Memory B cell (primary cell): ENCODE data around the gene PRM2.
A peak's percentile ranks its signal among the peaks of the same experiment; 100 is the strongest.

Source experiments
- ATAC-seq: fragments of 150-1000 bp; cut with Tn5 transposase; 2 replicates; pipeline ENCODE4 v1.10.0; 2021; ENCODE audit warnings: low read depth, mild to moderate bottlenecking, moderate library complexity
- DNase-seq, 2 donors: peaks; one replicate each; pipeline ENCODE4 v3.0.0; 2022; ENCODE audit warnings: low spot score in 2 of 2
- H3K27ac Mint-ChIP-seq: one replicate; pipeline ENCODE4 v1.8.0; 2022; ENCODE audit warnings: mild to moderate bottlenecking, moderate library complexity, mixed read lengths
- H3K27me3 Mint-ChIP-seq: one replicate; pipeline ENCODE4 v1.8.0; 2022; ENCODE audit warnings: mixed read lengths
- H3K36me3 Mint-ChIP-seq: one replicate; pipeline ENCODE4 v1.8.0; 2022; ENCODE audit warnings: mild to moderate bottlenecking, mixed read lengths
- H3K4me1 Mint-ChIP-seq: one replicate; pipeline ENCODE4 v1.8.0; 2022; ENCODE audit warnings: mixed read lengths
- H3K4me3 Mint-ChIP-seq: one replicate; pipeline ENCODE4 v1.8.0; 2022; ENCODE audit warnings: mild to moderate bottlenecking, moderate library complexity, mixed read lengths
- H3K9me3 Mint-ChIP-seq: one replicate; pipeline ENCODE4 v1.8.0; 2022; ENCODE audit warnings: mixed read lengths

Gene PRM2

DNA sequence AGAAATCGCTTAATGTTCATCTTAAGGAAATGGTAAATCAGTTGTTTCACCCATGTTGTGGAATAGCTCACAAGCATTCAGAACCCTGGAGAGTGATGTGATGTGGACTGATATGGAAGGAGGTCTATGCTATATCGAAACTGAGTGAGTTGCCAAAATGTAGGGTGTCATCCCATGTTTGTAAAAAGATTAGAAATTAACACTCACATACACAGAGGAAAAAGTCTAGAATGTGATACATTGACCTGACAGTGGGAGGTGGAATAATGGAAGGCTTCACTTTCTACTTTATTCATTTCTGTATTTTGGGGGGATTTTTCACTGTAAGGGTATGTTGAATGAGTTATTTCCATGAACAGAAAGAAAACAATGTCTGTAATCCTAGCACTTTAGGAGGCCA, 9.6 kb upstream of the PRM2 start:
- H3K4me3 Mint-ChIP-seq: no peak overlapping the region
- no peak overlapping the region for H3K27ac Mint-ChIP-seq
- no peaks in the 10 kb centered on the region for H3K36me3 Mint-ChIP-seq
- DNase-seq (no peak), ATAC-seq (no peak)
- H3K4me1 Mint-ChIP-seq: peaks cover 21% of the 10 kb centered on the region
- H3K27me3 Mint-ChIP-seq: peaks cover 3% of the 10 kb centered on the region
- no peaks in the 10 kb centered on the region for H3K9me3 Mint-ChIP-seq

DNA sequence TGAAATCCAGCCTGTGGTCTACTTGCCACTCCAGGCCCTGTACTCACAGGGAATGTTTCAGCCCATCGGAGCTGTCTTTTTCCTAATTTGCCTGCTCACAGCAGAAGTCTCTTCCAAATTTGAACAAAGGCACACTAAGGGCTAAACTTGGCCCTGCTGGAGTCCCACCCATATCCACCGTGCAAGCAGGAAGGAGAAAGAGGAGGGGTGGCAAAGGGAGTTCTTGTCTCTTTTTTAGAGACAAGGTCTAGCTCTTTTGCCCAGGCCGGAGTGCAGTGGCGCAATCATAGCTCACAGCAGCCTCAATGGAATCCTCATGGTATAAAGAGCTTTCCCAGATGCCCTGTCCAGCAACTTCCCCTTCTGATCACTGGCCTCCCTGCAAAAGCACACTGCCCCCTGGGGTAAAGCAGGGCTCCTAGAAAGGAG, 7.6 kb upstream of the PRM2 start:
- DNase-seq (no peak), ATAC-seq (no peak)
- Mint-ChIP-seq H3K27me3 (no peaks in the 10 kb centered on the region), H3K4me3 (no peak overlapping the region), H3K9me3 (no peaks in the 10 kb centered on the region), H3K27ac (no peak overlapping the region), H3K4me1 (peaks cover 22% of the 10 kb centered on the region), H3K36me3 (no peaks in the 10 kb centered on the region)

DNA sequence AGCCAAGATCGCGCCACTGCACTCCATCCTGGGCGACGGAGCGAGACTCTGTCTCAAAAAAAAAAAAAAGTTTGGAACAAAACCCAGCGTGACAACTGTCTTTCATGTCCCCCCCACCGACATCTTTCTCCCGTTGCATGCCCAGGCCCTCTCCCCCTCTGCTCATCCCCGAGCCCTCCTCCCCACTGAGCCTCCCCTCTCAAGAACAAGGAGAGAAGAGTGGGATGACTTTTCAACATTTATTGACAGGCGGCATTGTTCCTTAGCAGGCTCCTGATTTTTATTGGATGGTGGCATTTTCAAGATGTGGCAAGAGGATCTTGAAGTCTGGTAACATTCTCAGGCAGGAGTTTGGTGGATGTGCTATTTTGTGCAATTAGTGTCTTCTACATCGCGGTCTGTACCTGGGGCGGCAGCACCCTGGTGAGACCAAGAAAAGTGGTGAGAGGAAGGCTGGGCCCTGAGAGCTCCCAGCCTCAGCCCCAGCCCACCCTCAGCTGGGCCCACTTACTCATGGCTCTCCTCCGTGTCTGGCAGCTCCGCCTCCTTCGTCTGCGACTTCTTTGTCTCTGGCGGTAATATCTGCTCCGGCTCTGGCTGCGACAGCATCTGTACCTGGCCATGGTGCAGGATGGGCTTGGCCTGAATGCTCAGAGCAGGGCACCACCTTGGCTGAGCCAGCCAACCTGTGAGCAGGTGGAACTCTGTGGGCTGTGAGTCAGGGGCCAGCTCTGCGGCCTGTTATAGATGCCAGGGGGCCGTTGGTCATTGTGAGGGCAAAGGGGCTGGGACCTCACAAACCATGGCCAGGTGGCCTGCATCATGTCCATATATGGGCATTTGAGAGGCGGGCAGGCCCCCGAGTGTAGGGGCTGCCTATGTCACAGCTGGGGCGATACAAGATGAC, 4.6 kb upstream of the PRM2 start, which contains the start of gene PRM1:
Gene PRM1 (minus strand): TSS at position 715 of the 907 bp plus-strand sequence. CDS start 92 bp downstream, at position 623.
- Mint-ChIP-seq H3K4me3 (no peak within 1 kb of the TSS), H3K27ac (no peak within 1 kb of the TSS), H3K27me3 (no peaks in the 10 kb centered on the region), H3K36me3 (no peaks in the 10 kb centered on the region), H3K4me1 (peaks cover 12% of the 10 kb centered on the region), H3K9me3 (no peaks in the 10 kb centered on the region)
- DNase-seq (no peak), ATAC-seq (no peak)

DNA sequence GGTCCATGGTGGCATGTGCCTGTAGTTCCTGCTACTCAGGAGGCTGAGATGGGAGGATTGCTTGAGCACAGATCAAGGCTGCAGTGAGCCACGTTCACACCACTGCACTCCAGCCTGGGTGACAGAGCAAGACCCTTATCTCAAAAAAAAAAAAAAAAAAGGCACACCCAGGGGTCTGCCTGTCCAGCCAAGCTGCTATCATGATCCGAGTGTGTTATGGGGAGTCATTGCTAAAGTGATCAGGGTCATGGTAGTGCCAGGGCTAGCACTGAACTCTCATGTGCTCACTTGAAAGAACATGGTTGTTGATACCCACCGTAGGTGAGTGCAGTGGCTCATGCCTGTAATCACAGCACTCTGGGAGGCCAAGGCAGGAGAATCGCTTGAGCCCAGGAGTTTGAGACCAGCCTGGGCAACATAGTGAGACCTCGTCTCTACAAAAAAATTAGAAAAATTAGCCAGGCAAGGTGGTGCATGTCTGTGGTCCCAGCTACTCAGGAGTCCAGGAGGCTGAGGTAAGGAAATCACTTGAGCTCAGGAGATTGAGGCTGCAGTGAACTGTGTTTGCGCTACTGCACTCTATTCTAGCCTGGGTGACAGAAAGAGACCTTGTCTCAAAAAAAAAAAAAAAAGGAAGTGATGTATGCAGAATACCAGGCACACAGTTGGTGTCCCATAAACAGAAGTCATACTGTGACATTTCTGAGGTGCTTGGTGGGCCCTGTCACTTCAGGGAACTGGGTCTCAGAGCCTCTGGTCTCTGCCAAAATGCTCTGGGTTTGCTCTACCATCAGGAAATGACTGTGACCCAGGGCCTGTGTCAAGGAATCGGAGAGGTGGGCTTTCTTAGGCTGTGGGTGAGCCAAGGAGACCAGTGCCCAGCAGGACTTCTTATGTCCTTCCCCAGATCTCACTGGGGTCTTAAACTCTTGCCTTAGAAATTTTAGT, 2.7 kb upstream of the PRM2 start:
- peak; percentile 80 for ATAC-seq
- Mint-ChIP-seq H3K27ac (peak overlapping the region; percentile 26), H3K4me3 (no peak overlapping the region)

DNA sequence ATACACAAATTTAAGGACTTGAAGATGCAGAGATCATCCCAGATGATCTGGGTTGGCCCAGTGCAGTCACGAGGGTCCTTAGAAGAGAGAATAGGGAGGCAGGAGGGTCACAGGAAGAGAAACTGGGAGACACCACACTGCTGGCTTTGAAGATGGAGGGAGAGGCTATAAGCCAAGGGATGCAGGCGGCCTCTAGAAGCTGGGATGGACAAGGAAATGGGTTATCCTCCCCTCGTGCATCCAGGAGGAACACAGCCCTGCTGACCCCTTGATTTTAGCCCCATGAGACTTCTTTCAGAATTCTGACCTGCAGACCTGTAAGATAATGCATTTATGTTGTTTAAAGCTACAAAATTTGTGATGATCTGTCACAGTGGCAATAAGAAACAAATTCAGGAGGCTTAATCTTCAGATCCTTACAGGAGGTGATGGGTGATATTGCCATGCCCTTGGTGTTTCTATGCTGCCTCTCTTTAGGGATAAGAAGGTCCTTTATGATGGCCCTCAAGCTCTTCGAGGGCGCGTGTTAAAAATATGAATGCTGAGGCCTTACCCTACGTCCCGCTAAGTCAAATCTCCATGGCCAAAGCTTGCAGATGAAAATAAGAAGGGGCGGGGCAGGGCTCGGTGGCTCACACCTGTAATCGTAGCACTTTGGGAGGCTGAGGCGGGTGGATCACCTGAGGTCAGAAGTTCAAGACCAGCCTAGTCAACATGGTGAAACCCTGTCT, 1.5 kb upstream of the PRM2 start:
- Mint-ChIP-seq H3K9me3 (no peaks in the 10 kb centered on the region), H3K36me3 (no peaks in the 10 kb centered on the region), H3K27ac (no peak overlapping the region), H3K27me3 (peaks cover 2% of the 10 kb centered on the region), H3K4me1 (peaks cover 4% of the 10 kb centered on the region), H3K4me3 (no peak overlapping the region)
- ATAC-seq: no peak
- DNase-seq: no peak

More for the DNA sequence above, 2.7 kb upstream of the PRM2 start:
- Mint-ChIP-seq H3K4me1 (peaks cover 6% of the 10 kb centered on the region), H3K27me3 (peaks cover 2% of the 10 kb centered on the region), H3K36me3 (no peaks in the 10 kb centered on the region), H3K9me3 (no peaks in the 10 kb centered on the region)
- no peak for DNase-seq

DNA sequence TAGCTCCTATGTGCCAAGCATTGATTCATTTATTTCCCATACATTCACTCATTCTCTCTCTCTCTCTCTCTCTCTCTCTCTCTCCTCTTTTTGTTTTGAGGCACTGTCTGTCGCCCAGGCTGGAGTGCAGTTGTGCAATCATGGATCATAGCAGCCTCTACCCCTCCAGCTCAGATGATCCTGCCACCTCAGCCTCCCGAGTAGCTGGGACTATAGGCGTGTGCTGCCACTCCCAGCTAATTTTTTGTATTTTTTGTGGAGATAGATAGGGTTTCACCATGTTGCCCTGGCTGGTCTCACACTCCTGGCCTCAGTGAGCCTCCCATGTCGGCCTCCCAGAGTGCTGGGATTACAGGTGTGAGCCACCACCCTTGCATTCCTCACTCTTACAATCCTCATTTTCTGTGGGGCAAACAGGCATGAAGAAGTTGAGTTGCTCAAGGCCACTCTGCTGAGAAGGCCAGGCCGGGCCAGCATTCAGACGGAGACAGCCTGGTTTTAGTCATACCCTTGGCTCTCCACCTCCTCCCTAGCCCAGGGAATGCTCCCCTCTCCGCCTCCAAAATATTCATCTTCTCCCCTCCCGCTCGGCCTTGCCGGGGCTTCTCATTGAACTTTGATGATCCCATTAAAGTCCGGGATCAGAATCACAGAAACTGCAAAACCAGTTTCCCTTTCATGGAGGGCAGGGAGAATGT, 765 bp upstream of the PRM2 start:
- no peaks in the 10 kb centered on the region for H3K9me3 Mint-ChIP-seq
- no peak for DNase-seq
- no peak overlapping the region for H3K27ac Mint-ChIP-seq
- peaks cover 4% of the 10 kb centered on the region for H3K4me1 Mint-ChIP-seq
- H3K27me3 Mint-ChIP-seq: peaks cover 2% of the 10 kb centered on the region
- no peak overlapping the region for H3K4me3 Mint-ChIP-seq
- H3K36me3 Mint-ChIP-seq: no peaks in the 10 kb centered on the region
- no peak for ATAC-seq

DNA sequence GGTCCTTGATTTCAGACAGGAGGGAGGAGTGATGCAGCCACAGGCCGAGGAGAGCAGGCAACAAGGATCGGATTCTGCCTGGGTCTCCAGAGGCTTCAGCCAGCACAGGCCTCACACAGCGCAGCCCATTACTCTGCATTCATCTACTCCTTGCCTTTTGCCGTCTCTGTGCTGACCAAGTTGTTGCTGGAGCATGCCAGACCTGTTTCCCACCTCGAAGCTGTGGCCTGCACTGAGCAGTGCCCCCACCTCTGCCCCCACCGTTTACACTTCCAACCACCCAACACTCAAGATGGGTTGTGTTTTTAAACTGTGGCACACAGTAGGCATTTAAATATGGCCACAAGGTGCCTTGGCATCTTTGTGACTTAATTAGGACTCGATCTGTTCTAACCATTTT, 1.3 kb downstream of the PRM2 start:
- Mint-ChIP-seq H3K4me3 (no peak overlapping the region), H3K36me3 (no peaks in the 10 kb centered on the region), H3K27me3 (peaks cover 2% of the 10 kb centered on the region), H3K4me1 (peaks cover 4% of the 10 kb centered on the region), H3K27ac (no peak overlapping the region), H3K9me3 (no peaks in the 10 kb centered on the region)
- DNase-seq (no peak), ATAC-seq (no peak)

DNA sequence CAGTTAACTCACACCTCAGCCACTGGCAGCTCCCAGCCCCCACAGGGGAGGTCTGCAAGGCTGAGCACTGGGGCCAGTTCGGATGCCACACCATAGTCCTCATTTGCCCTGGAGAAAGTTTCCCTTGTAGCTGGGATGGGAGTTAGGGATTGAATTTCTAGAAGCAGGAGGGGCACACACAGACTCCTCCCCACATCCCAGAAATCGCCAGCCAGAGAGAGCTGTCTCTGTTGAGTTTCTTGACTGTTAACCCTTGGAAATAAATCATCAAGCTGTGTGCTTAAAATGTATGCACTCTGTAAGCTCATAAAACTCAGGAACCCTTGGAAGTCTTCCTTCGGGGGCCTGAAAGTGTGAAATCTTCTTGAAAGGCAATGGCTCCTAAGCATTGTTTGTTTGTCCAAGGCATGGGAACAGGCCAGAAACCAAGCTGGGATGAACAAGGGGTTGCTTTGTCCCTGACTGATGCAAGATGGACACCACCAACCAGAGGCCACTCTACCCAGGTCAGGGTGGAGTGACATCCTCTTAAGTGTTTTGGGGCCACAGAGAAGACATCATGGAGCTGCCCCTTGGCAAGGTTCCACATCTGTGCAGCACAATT, 2.5 kb downstream of the PRM2 start:
- ATAC-seq: no peak
- Mint-ChIP-seq H3K4me3 (no peak overlapping the region), H3K36me3 (no peaks in the 10 kb centered on the region), H3K9me3 (no peaks in the 10 kb centered on the region), H3K27me3 (peaks cover 2% of the 10 kb centered on the region), H3K4me1 (no peaks in the 10 kb centered on the region), H3K27ac (no peak overlapping the region)
- DNase-seq: no peak

DNA sequence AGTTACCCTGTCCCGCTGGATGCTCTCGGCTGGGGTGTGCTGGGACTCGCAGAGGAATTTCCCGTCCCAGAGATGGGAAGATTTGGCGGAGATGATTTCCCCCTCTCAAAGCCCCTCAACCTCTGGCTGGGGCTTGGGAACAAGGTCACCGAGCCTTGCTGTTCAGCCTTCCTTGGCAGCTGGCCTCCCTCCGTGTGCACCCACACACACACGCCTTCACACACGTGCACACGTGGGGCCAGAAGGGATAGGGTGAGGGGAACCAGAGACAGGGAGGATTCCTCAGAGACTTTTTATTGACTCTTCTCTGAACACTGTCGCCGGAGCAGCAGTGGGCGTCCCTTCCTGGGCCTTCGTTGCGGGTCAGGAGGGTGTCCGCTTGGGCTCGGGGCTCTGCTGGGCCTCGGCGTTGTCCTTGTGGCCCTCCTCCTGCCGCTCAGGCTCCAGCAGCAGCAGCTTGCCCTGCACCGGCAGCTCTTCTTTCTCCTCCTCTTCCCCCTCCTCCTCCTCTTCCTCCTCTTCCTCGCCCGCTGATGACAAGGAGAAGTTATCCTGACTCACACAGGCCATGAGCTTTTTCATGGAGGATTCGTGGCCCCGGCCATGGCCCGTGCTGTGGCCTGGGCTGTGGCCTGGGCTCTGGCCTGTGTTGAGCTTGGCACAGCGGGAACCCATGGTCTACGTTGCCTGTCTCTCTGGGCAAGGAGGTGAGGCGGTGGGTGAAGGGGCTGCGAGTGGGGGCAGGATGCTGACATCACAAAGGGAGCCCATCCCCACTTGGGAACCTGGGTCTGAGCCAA, 3.2 kb downstream of the PRM2 start, which contains the start of gene PRM3:
Gene PRM3 (minus strand): TSS at position 709 of the 800 bp plus-strand sequence. CDS start 34 bp downstream, at position 675.
- H3K27me3 Mint-ChIP-seq: peaks cover 2% of the 10 kb centered on the region
- H3K27ac Mint-ChIP-seq: no peak within 1 kb of the TSS
- ATAC-seq: no peak
- H3K4me1 Mint-ChIP-seq: no peaks in the 10 kb centered on the region
- no peaks in the 10 kb centered on the region for H3K9me3 Mint-ChIP-seq
- DNase-seq: no peak
- H3K36me3 Mint-ChIP-seq: no peaks in the 10 kb centered on the region
- H3K4me3 Mint-ChIP-seq: no peak within 1 kb of the TSS

DNA sequence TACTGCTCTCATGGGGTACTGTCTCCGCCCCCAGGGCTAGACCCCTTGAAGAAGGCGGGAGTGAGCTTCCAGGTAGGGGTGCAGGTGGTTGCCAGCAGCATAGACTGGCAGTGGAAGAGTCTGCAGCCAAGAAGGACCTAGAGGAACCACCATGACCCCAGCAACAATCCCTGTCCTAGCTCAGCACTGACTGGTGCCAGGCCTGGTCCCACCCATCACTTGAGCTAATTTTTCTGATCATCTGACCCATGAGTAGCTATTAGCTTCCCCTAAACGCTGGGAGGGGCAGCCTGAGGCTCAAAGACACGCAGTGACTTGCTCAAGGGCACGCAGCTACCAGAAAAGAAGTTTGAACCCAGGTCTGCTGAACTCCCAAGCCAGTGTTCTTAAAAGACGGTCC, 3.8 kb downstream of the PRM2 start:
- H3K27me3 Mint-ChIP-seq: peaks cover 2% of the 10 kb centered on the region
- H3K4me1 Mint-ChIP-seq: no peaks in the 10 kb centered on the region
- H3K4me3 Mint-ChIP-seq: no peak overlapping the region
- no peaks in the 10 kb centered on the region for H3K9me3 Mint-ChIP-seq
- ATAC-seq (no peak), DNase-seq (no peak)
- no peaks in the 10 kb centered on the region for H3K36me3 Mint-ChIP-seq
- H3K27ac Mint-ChIP-seq: no peak overlapping the region

DNA sequence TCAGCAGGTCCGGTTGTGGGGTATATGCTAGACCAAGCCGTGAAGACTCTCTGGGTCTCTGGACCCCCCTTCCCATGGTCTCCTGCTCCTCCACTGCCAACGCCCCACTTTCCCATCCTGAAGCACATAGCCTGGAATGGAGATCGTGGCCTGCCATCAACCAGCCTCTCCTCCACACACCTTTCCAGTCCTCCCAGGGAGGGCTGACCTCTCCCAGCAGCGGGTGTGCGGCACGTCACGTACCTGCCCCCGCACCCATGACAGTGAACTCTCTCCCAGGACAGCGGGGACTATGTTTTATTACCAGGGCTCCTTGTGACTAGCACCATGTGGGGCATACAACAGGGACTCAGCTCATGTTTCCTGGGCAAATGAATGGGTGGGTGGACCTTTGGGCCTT, 4.7 kb downstream of the PRM2 start:
- H3K9me3 Mint-ChIP-seq: no peaks in the 10 kb centered on the region
- H3K36me3 Mint-ChIP-seq: no peaks in the 10 kb centered on the region
- peaks cover 2% of the 10 kb centered on the region for H3K27me3 Mint-ChIP-seq
- no peak overlapping the region for H3K27ac Mint-ChIP-seq
- H3K4me1 Mint-ChIP-seq: no peaks in the 10 kb centered on the region
- DNase-seq (no peak), ATAC-seq (no peak)
- H3K4me3 Mint-ChIP-seq: no peak overlapping the region

DNA sequence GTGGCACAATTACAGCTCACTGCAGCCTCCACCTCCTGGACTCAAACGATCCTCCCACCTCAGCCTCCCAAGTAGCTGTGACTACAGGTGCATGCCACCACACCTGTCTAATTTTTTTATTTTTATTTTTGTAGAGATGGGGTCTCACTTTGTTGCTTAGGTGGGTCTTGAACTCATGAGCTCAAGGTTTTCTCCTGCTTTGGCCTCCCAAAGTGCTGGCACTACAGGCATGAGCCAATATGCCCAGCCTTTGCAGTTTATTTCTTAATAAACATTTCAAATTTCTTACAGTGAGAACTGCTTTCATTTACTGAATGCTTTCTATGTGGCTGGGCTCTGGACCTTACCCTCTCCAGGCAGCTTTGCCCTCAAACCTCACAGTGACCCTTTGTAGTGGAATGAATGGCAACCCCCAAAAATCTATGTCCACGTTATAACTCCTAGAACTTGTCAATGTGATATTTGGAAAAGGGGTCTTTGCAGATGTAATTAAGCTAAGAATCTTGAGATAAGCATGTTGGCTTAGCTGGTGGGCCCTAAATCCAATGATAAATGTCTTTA, 5.6 kb downstream of the PRM2 start:
- Mint-ChIP-seq H3K4me3 (no peak overlapping the region), H3K36me3 (no peaks in the 10 kb centered on the region), H3K9me3 (no peaks in the 10 kb centered on the region), H3K27me3 (peaks cover 2% of the 10 kb centered on the region), H3K4me1 (no peaks in the 10 kb centered on the region), H3K27ac (no peak overlapping the region)
- DNase-seq: no peak
- no peak for ATAC-seq
